B cell (primary cell): Measurements from ENCODE around the gene ABCA4. TPM values are rescaled to one million over a fixed set of nuclear protein-coding genes. Genes with fewer than 3 reads are reported as not detected.

Source experiments
- ATAC-seq: fragments of 200-7000 bp; cut with Tn5 transposase; one replicate; pipeline ENCODE4 v1.10.0; 2021; ENCODE audit warnings: low read depth, mild to moderate bottlenecking, moderate number of reproducible peaks, moderate library complexity
- CTCF ChIA-PET: fragments of 350-600 bp; sonication (Branson Sonifier 250); formaldehyde crosslinking; loops from one replicate; lab custom pipeline; 2021; ENCODE audit warnings: antibody characterized with exemption, inconsistent platforms; lab: Charles Lee
- POLR2A ChIA-PET: fragments of 350-600 bp; sonication (Branson Sonifier 250); formaldehyde crosslinking; loops from one replicate; lab custom pipeline; 2021; ENCODE audit warnings: antibody characterized with exemption; lab: Charles Lee
- DNase-seq: peaks from one replicate; pipeline ENCODE4 v3.0.0; 2013
- H2AFZ ChIP-seq: 2 replicates; pipeline ENCODE4 v1.6.1; 2012; ENCODE audit warnings: mild to moderate bottlenecking, low read depth, low read length; ENCODE audit not compliant: insufficient read depth, poor library complexity, severe bottlenecking
- H3K27ac ChIP-seq, 2 donors: 1 replicate in 1 of 2; 2 replicates in 1 of 2; pipeline ENCODE4 v1.5.1; 2012 to 2013; ENCODE audit warnings: low read length in 2 of 2, mild to moderate bottlenecking in 2 of 2, moderate library complexity in 1 of 2
- H3K27me3 ChIP-seq, 4 experiments: fragments of 200-600 bp in 1 of 4; sonication (generic) in 1 of 4; replicated peaks in 1 of 4; 1 replicate in 2 of 4; 2 replicates in 2 of 4; pipeline versions ENCODE4 v1.6.1 to v1.7.0; 2013 to 2016; ENCODE audit warnings: low read length in 3 of 4, mild to moderate bottlenecking in 2 of 4, mixed read lengths in 1 of 4, moderate library complexity in 1 of 4; ENCODE audit not compliant: insufficient read depth in 4 of 4, control insufficient read depth in 3 of 4; ENCODE audit errors: control extremely low read depth in 1 of 4
- H3K36me3 ChIP-seq, 2 experiments: replicated peaks in 1 of 2; 1 replicate in 1 of 2; 2 replicates in 1 of 2; pipeline versions ENCODE4 v1.6.1 to v1.7.1; 2013; ENCODE audit warnings: low read length in 1 of 2; ENCODE audit not compliant: insufficient read depth in 2 of 2, control insufficient read depth in 1 of 2; ENCODE audit errors: control extremely low read depth in 1 of 2, extremely low read depth in 1 of 2
- H3K4me1 ChIP-seq, 2 donors: fragments of 200-600 bp in 1 of 2; sonication (generic) in 1 of 2; 1 replicate in 1 of 2; 2 replicates in 1 of 2; pipeline versions ENCODE4 v1.5.1 to v1.6.1; 2013 to 2017; ENCODE audit warnings: low read length in 2 of 2; ENCODE audit not compliant: control insufficient read depth in 2 of 2, insufficient read depth in 2 of 2
- H3K4me2 ChIP-seq: replicated peaks from 2 replicates; pipeline ENCODE3; 2012; ENCODE audit warnings: mild to moderate bottlenecking, low read depth, low read length; ENCODE audit not compliant: poor library complexity, severe bottlenecking
- H3K4me3 ChIP-seq, 5 experiments: fragments of 200-600 bp in 1 of 5; sonication (generic) in 1 of 5; 1 replicate in 3 of 5; 2 replicates in 2 of 5; pipeline versions ENCODE4 v1.5.1 to v1.7.0; 2011 to 2016; ENCODE audit warnings: low read length in 4 of 5, mild to moderate bottlenecking in 4 of 5, low read depth in 2 of 5, control low read depth in 1 of 5, moderate library complexity in 1 of 5; ENCODE audit not compliant: insufficient read depth in 1 of 5; ENCODE audit errors: control extremely low read depth in 1 of 5, extremely low read depth in 1 of 5
- H3K79me2 ChIP-seq: fragments of 200-600 bp; sonication (generic); one replicate; pipeline ENCODE4 v1.6.0; 2016; ENCODE audit warnings: low read length; ENCODE audit not compliant: control insufficient read depth, insufficient read depth
- H3K9ac ChIP-seq: fragments of 200-600 bp; sonication (generic); 2 replicates; pipeline ENCODE4 v1.6.1; 2017; ENCODE audit warnings: mild to moderate bottlenecking, low read length, moderate library complexity
- H3K9me3 ChIP-seq, 3 donors: one replicate each; pipeline versions ENCODE4 v1.6.1 to v1.7.1; 2013; ENCODE audit warnings: low read length in 2 of 3; ENCODE audit not compliant: control insufficient read depth in 2 of 3, insufficient read depth in 1 of 3; ENCODE audit errors: control extremely low read depth in 1 of 3
- H4K20me1 ChIP-seq: 2 replicates; pipeline ENCODE4 v1.6.0; 2012; ENCODE audit warnings: mild to moderate bottlenecking, low read length; ENCODE audit not compliant: insufficient read depth, control insufficient read depth, poor library complexity, severe bottlenecking
- H3K27ac Mint-ChIP-seq: one replicate; pipeline ENCODE4 v1.8.0; 2021; ENCODE audit warnings: mixed read lengths
- H3K27me3 Mint-ChIP-seq: one replicate; pipeline ENCODE4 v1.8.0; 2021; ENCODE audit warnings: mixed read lengths
- H3K4me1 Mint-ChIP-seq: one replicate; pipeline ENCODE4 v1.8.0; 2021; ENCODE audit warnings: mixed read lengths
- H3K4me3 Mint-ChIP-seq: one replicate; pipeline ENCODE4 v1.8.0; 2021; ENCODE audit warnings: mixed read lengths
- H3K9me3 Mint-ChIP-seq: one replicate; pipeline ENCODE4 v1.8.0; 2022; ENCODE audit warnings: mixed read lengths; ENCODE audit not compliant: insufficient read depth
- CTCF ChIP-seq: fragments of 200-600 bp; IDR thresholded peaks from one replicate; pipeline ENCODE4 v1.8.0; 2022; ENCODE audit warnings: antibody characterized with exemption, mild to moderate bottlenecking
- EZH2 ChIP-seq: IDR thresholded peaks from 2 replicates; pipeline ENCODE4 v1.6.1; 2012; ENCODE audit warnings: borderline replicate concordance, low read depth, mild to moderate bottlenecking, moderate library complexity, low read length; ENCODE audit not compliant: insufficient read depth, poor library complexity, severe bottlenecking
- WGBS: methylation state at CpG from one replicate; pipeline ENCODE4 v1.1.5; 2013; ENCODE audit warnings: missing lambda C conversion rate; ENCODE audit not compliant: insufficient coverage; 5-methylcytosine and 5-hydroxymethylcytosine counted together
- intact Hi-C: fragments of 100-400 bp; cut with micrococcal nuclease; formaldehyde crosslinking; loops from one replicate; pipeline ENCODE4 v1.10.0; 2022
- polyA plus RNA-seq: library from polyadenylated mRNA; depleted of rRNA; stranded (reverse); fragments of >200 nt; gene quantifications from 2 replicates; pipeline ENCODE4 v1.2.3, GENCODE V29; 2012
- total RNA-seq, 2 donors: library from RNA; stranded (reverse); fragments of 120-200 nt in 1 of 2; gene quantifications; 1 replicate in 1 of 2; 2 replicates in 1 of 2; pipeline versions ENCODE4 v1.2.3 to v1.2.4, GENCODE V29; 2013 to 2022

The ABCA4 gene
- total and polyA plus RNA-seq, 2 donors (not counting 1 experiment from before 2014, with no cell fraction given) = not detected

- ChIA-PET POLR2A (no interaction called here), CTCF (no interaction called here)
- Histone ChIP-seq H3K36me3 (no peaks in the 10 kb centered on the region), H3K9me3 (no peaks in the 10 kb centered on the region), H3K27me3 (peaks cover 0 to 5% (median 0%) of the 10 kb centered on the region in 4 experiments), H3K4me1 (no peaks in the 10 kb centered on the region), H2AFZ (no peak overlapping the region), H3K4me2 (no peak overlapping the region), H3K4me3 (no peak overlapping the region), H3K9ac (no peak overlapping the region), H3K27ac (no peak overlapping the region), H4K20me1 (no peaks in the 10 kb centered on the region), H3K79me2 (no peaks in the 10 kb centered on the region)
- Mint-ChIP-seq H3K27me3 (peaks cover 15% of the 10 kb centered on the region), H3K27ac (no peak overlapping the region), H3K9me3 (no peaks in the 10 kb centered on the region), H3K4me1 (no peaks in the 10 kb centered on the region), H3K4me3 (no peak overlapping the region)
- DNase-seq = no peak
- no CpG with 5 or more reads among the region's 2 CpGs for WGBS
- intact Hi-C loops = no loop called here
- ATAC-seq = no peak
- TF ChIP-seq EZH2 = no peak
- no peak for TF ChIP-seq CTCF
Measured at GRCh38 chr1:93969371-93969770, 151.6 kb downstream of the ABCA4 start.

- no peak for ATAC-seq
- H3K4me1 Mint-ChIP-seq = no peaks in the 10 kb centered on the region
- H3K79me2 ChIP-seq = no peaks in the 10 kb centered on the region
- H3K27ac ChIP-seq = no peak overlapping the region
- ChIA-PET CTCF (no interaction called here), POLR2A (no interaction called here)
- no peak overlapping the region for H3K9ac ChIP-seq
- H3K9me3 Mint-ChIP-seq = no peaks in the 10 kb centered on the region
- H2AFZ ChIP-seq = no peak overlapping the region
- H3K27me3 ChIP-seq = peaks cover 0 to 9% (median 0%) of the 10 kb centered on the region in 4 experiments
- H3K27me3 Mint-ChIP-seq = peaks cover 22% of the 10 kb centered on the region
- no peak overlapping the region for H3K4me3 Mint-ChIP-seq
- no peak overlapping the region for H3K4me3 ChIP-seq
- no peak for TF ChIP-seq CTCF
- TF ChIP-seq EZH2 = no peak
- no peaks in the 10 kb centered on the region for H3K9me3 ChIP-seq
- H3K36me3 ChIP-seq = no peaks in the 10 kb centered on the region
- H4K20me1 ChIP-seq = no peaks in the 10 kb centered on the region
- intact Hi-C loops = no loop called here
- no peak overlapping the region for H3K4me2 ChIP-seq
- H3K4me1 ChIP-seq = no peaks in the 10 kb centered on the region
- 100% methylated on average over 3 of the region's 3 CpGs for WGBS
- no peak overlapping the region for H3K27ac Mint-ChIP-seq
- DNase-seq = no peak
Measured at GRCh38 chr1:93967306-93967705, 153.6 kb downstream of the ABCA4 start.
